Measurements from ENCODE around the gene AFAP1.
"Not testable (repeated sequence)": the region's sequence is repeated elsewhere in the genome, so short reads cannot be mapped to it uniquely, and the experiment has no call there.

AFAP1 gene

DNA sequence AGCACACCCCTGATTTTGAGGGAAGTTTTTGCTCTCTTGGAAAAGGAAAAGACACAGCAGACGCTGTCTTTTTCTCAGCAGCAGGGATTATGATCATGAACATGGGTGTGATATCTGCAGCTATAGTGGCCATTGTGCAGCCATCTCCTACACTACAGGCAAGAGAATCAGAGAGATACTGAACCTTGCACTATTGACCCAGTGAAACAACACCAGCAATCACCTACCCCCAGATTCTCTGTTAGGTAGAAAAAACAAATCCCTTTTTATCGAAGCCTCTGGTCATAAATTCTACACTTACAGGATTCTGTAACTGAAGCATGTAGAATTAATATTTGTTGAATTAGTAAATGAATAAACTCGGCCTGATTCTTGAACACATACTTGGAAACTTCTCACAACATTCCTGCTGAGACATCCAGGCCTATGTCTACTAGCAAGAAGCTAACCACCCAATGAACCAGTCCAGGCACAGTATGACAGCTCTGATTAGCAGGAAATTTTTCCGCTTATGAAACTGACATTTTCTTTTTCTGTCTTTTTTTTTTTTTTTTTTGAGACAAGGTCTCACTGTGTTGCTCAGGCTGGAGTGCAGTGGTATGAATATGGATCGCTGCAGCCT lies 5.0 kb upstream of the AFAP1 start:
- no peak for DNase-seq

DNA sequence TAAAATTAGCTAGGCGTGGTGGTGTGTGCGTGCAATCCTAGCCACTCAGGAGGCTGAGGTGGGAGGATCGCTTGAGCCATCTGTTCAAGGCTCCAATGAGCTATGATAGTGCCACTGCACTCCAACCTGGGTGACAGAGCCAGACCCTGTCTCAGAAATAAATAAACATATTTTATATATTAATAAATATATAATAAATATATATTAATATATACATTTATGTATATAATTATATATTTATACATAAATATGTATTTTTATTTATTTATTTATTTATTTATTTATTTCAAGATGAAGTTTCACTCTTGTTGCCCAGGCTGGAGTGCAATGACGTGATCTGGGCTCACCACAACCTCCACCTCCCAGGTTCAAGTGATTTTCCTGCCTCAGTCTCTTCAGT lies 4.0 kb upstream of the AFAP1 start:
- not testable (repeated sequence) for DNase-seq

GRCh38 chr4:7943211-7943610 lies 3.5 kb upstream of the AFAP1 start:
- DNase-seq = no peak

DNA sequence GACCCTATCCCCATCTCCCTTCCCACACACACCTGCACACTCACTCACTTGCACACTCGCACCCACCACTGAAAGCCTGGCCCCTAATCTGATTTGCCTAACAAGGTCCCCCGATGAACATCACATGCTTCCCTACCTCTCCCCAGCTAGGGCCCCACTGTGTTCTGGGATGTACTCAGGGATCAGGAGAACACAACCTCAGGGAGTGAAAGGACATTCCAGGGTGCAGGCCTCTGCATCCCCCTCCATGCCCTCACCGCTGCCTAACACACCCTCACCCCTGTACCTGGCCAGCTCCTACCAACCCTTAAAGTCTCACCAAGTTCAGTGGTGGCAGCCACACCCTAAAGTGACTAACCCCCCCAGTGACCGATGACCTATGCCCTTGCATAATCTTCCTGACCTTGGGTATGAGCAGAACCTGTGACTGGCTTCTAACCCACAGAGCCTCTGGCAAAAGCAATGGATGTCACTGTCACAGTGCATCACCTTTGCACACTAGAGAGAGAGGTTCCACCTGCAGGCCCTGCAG lies 2.4 kb upstream of the AFAP1 start:
- no peak for DNase-seq

- DNase-seq = no peak
Observed at GRCh38 chr4:7941111-7941964, 1.7 kb upstream of the AFAP1 start.

- peak in 1 of 2 donors; percentile 37 for DNase-seq
Observed at GRCh38 chr4:7938609-7939376, 868 bp downstream of the AFAP1 start.

GRCh38 chr4:7938266-7938608 lies 1.4 kb downstream of the AFAP1 start:
- no peak for DNase-seq

- DNase-seq = no peak
Observed at GRCh38 chr4:7937006-7937405, 2.7 kb downstream of the AFAP1 start.

GRCh38 chr4:7933651-7934510 lies 5.8 kb downstream of the AFAP1 start:
- no peak for DNase-seq

- DNase-seq = no peak
Observed at GRCh38 chr4:7932287-7932686, 7.4 kb downstream of the AFAP1 start.

GRCh38 chr4:7929118-7929951 lies 10.3 kb downstream of the AFAP1 start:
- DNase-seq = no peak

DNA sequence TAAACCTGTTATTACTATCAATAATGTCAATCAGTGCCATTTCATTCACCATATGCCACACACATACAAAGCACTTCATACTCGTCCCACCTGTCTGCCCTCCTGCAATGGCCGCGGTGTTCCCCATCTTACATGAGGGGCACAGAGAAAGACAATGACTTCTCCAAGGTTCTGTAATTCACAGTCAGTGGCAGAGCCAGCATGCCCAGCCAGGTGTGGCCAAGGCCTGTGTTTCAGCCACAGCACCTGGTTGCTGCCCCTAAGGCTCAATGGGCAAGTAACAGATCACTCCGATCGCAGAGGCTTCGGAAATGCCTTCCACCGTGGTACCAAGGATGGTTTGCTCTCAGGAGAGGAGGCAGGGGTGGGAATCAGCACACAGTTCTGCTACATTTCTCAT lies 10.9 kb downstream of the AFAP1 start:
- DNase-seq = no peak

GRCh38 chr4:7926822-7927221 lies 12.8 kb downstream of the AFAP1 start:
- DNase-seq = no peak

DNA sequence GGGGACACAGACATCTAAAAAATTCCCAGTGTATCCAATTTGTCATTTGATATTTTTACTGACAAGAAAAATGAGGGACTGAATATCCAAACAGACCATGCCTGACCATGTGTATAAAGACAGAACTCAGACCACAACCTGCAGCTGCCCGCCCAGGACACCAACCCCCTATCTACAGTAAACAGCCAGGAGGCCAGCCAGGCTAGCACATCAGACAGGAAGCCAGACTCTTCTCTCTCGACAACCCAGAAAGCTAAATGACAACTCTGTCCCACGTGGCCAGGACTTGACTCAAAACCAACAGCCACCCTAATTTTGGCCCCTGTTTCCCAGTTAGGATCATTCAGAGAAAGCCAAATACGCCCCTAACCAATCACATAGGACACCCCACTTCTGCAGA lies 15.1 kb downstream of the AFAP1 start:
- DNase-seq = no peak

- no peak for DNase-seq
Observed at GRCh38 chr4:7924163-7924562, 15.5 kb downstream of the AFAP1 start.

- no peak for DNase-seq
Observed at GRCh38 chr4:7922466-7922865, 17.2 kb downstream of the AFAP1 start.

- DNase-seq = no peak
Observed at GRCh38 chr4:7918981-7919380, 20.7 kb downstream of the AFAP1 start.

- DNase-seq = not testable (repeated sequence)
Observed at GRCh38 chr4:7918187-7918586, 21.5 kb downstream of the AFAP1 start.

- no peak for DNase-seq
Observed at GRCh38 chr4:7917669-7918068, 22.0 kb downstream of the AFAP1 start.

DNA sequence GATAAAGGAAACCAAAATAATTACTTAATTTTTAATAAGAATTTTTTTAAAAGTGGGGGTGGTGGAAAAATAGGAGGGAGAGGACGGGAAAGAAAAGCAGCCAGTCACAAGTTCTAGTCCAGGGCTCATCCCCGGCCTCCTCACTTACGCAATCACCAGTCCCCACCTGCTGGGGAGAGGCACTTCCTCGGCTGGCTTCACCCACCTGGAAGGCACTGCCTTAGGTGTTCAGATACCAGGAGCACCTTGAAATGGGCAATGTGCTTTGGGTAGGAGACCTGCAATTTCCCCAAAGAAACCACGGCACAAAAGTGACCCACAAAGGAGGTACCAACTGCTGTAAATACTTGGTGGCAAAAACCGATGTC lies 23.8 kb downstream of the AFAP1 start:
- DNase-seq = no peak

DNA sequence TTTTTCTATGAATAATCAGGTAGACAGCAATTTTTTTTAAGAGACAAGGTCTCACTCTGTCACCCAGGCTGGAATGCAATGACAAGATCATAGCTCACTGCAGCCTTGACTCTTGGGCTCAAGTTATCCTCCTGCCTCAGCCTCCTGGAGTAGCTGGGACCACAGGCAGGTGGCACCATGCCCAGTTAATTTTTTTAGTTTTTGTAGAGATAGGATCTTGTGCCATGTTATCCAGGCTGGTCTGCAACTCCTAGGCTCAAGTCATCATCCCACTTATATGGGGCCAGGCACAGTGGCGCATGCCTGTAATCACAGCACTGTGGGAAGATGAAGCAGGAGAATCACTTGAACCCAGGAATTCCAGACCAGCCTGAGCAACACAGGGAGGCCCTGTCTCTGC lies 26.8 kb downstream of the AFAP1 start:
- DNase-seq = no peak
